ENCODE results near the gene ADPRS. TPM values are rescaled to one million over a fixed set of nuclear protein-coding genes. Genes with fewer than 3 reads are reported as not detected.

ADPRS gene
- total RNA-seq, 4 donors from 2014 or later: 18.9 to 35.9 (median 29.7) TPM

Other genes starting within 250 kb of the ADPRS start
- 10 to 100 TPM; 13.2 to 26.3 (median 20.1) TPM for gene AGO1, start 205.7 kb upstream of the ADPRS start, total RNA-seq
- 10 to 100 TPM; 22.2 to 29.7 (median 25.6) TPM for gene AGO3, start 157.8 kb upstream of the ADPRS start, total RNA-seq
- gene TEKT2, start 4.8 kb upstream of the ADPRS start, total RNA-seq: under 1 TPM in 1 of 4 donors, not detected in 3; 0.57 TPM
- 1 to 10 TPM; 1.1 to 5.9 (median 3.3) TPM for gene COL8A2, start 36.3 kb downstream of the ADPRS start, total RNA-seq
- 100 to 1,000 TPM in 2 of 4 donors, 10 to 100 TPM in 2; 64.6 to 104 (median 91.0) TPM for gene TRAPPC3, start 60.6 kb downstream of the ADPRS start, total RNA-seq
- gene MAP7D1, start 67.3 kb downstream of the ADPRS start, total RNA-seq: 100 to 1,000 TPM in 1 of 4 donors, 10 to 100 TPM in 3; 73.1 to 227 (median 77.9) TPM
- gene THRAP3, start 135.6 kb downstream of the ADPRS start, total RNA-seq: 10 to 100 TPM; 85.7 to 96.5 (median 87.6) TPM
- 1 to 10 TPM in 2 of 4 donors, under 1 TPM in 2; 0.66 to 3.4 (median 1.5) TPM for gene SH3D21, start 217.5 kb downstream of the ADPRS start, total RNA-seq
- 10 to 100 TPM; 19.2 to 96.0 (median 73.8) TPM for gene EVA1B, start 234.8 kb downstream of the ADPRS start, total RNA-seq